ENCODE results near the gene NGF. TPM values are rescaled to one million over a fixed set of nuclear protein-coding genes. Genes with fewer than 3 reads are reported as not detected.
A peak's percentile ranks its signal among the peaks of the same experiment; 100 is the strongest.

The NGF gene
- total RNA-seq, 1 experiment from 2014 or later, result 0.47 TPM

- CTCF ChIA-PET, result interaction anchor here (0.7 to 1.0 kb wide), 2 partner anchors 24 to 247 kb away, joined by 5 to 6 read pairs; no protein-coding TSS in a partner anchor
- BruUV-seq (replicated peaks), result no TSS peak
- TF ChIP-seq CTCF (conservative IDR thresholded peaks at IDR 0.05; ENCODE audit: low read depth, low read length) (no peak), EZH2 (IDR thresholded peaks at IDR 0.05; ENCODE audit: borderline replicate concordance, low read depth, low read length, poor library complexity, severe bottlenecking) (no peak)
Measured at GRCh38 chr1:115251856-115252255, 86.2 kb downstream of the NGF start.

GRCh38 chr1:115251340-115251748 is 86.7 kb downstream of the NGF start:
- BruUV-seq (replicated peaks), result TSS peak; percentile 48
- POLR2A ChIA-PET (ENCODE audit: low non-redundant PET), result interaction anchor here (0.7 kb wide), 1 partner anchor 20 kb away, joined by 3 read pairs; no protein-coding TSS in a partner anchor
- peak overlapping the region; percentile 82 for H3K27ac ChIP-seq (ENCODE audit: low read depth, low read length, poor library complexity, severe bottlenecking)

More at GRCh38 chr1:115251856-115252255, 86.2 kb downstream of the NGF start:
- H3K36me3 ChIP-seq (ENCODE audit: insufficient read depth, low read length, poor library complexity, severe bottlenecking), result no peaks in the 10 kb centered on the region
- H3K4me1 ChIP-seq (ENCODE audit: insufficient read depth, low read length, poor library complexity, severe bottlenecking), result peaks cover 28% of the 10 kb centered on the region
- peak; percentile 95 for DNase-seq (ENCODE audit: low spot score)
- H3K27me3 ChIP-seq (replicated peaks; ENCODE audit: insufficient read depth, low read depth, low read length, poor library complexity), result no peaks in the 10 kb centered on the region
- H3K4me3 ChIP-seq (ENCODE audit: low read depth, low read length, poor library complexity, severe bottlenecking), result no peak overlapping the region
- intact Hi-C loops (cut with micrococcal nuclease; ENCODE audit: unreplicated experiment), result loop anchor here (1.0 kb wide), 1 partner anchor 86 kb away; no protein-coding TSS in a partner anchor
- POLR2A ChIA-PET (ENCODE audit: low non-redundant PET), result interaction anchor here (0.7 kb wide), 1 partner anchor 20 kb away, joined by 3 read pairs; no protein-coding TSS in a partner anchor
- peak overlapping the region; percentile 82 for H3K27ac ChIP-seq (ENCODE audit: low read depth, low read length, poor library complexity, severe bottlenecking)
- H3K9me3 ChIP-seq (ENCODE audit: low read depth, low read length, poor library complexity, severe bottlenecking), result peaks cover 16% of the 10 kb centered on the region

GRCh38 chr1:115246526-115246925 is 91.5 kb downstream of the NGF start:
- Histone ChIP-seq H3K27me3 (replicated peaks; ENCODE audit: insufficient read depth, low read depth, low read length, poor library complexity) (no peaks in the 10 kb centered on the region), H3K9me3 (ENCODE audit: low read depth, low read length, poor library complexity, severe bottlenecking) (peaks cover 13% of the 10 kb centered on the region), H3K4me3 (ENCODE audit: low read depth, low read length, poor library complexity, severe bottlenecking) (no peak overlapping the region), H3K36me3 (ENCODE audit: insufficient read depth, low read length, poor library complexity, severe bottlenecking) (no peaks in the 10 kb centered on the region), H3K27ac (ENCODE audit: low read depth, low read length, poor library complexity, severe bottlenecking) (no peak overlapping the region), H3K4me1 (ENCODE audit: insufficient read depth, low read length, poor library complexity, severe bottlenecking) (peaks cover 10% of the 10 kb centered on the region)
- peak; percentile 28 for DNase-seq (ENCODE audit: low spot score)
- TF ChIP-seq CTCF (conservative IDR thresholded peaks at IDR 0.05; ENCODE audit: low read depth, low read length) (no peak), EZH2 (IDR thresholded peaks at IDR 0.05; ENCODE audit: borderline replicate concordance, low read depth, low read length, poor library complexity, severe bottlenecking) (no peak)
- intact Hi-C loops (cut with micrococcal nuclease; ENCODE audit: unreplicated experiment), result no loop called here
- ChIA-PET CTCF (no interaction called here), POLR2A (ENCODE audit: low non-redundant PET) (no interaction called here)
- BruUV-seq (replicated peaks), result no TSS peak

More at GRCh38 chr1:115251340-115251748, 86.7 kb downstream of the NGF start:
- CTCF ChIA-PET, result interaction anchor here (0.6 to 1.0 kb wide), 3 partner anchors 24 to 248 kb away, joined by 3 to 6 read pairs (median 5); no protein-coding TSS in a partner anchor
- Histone ChIP-seq H3K36me3 (ENCODE audit: insufficient read depth, low read length, poor library complexity, severe bottlenecking) (no peaks in the 10 kb centered on the region), H3K9me3 (ENCODE audit: low read depth, low read length, poor library complexity, severe bottlenecking) (peaks cover 16% of the 10 kb centered on the region), H3K4me1 (ENCODE audit: insufficient read depth, low read length, poor library complexity, severe bottlenecking) (peaks cover 28% of the 10 kb centered on the region), H3K27me3 (replicated peaks; ENCODE audit: insufficient read depth, low read depth, low read length, poor library complexity) (no peaks in the 10 kb centered on the region), H3K4me3 (ENCODE audit: low read depth, low read length, poor library complexity, severe bottlenecking) (no peak overlapping the region)
- TF ChIP-seq CTCF (conservative IDR thresholded peaks at IDR 0.05; ENCODE audit: low read depth, low read length) (no peak), EZH2 (IDR thresholded peaks at IDR 0.05; ENCODE audit: borderline replicate concordance, low read depth, low read length, poor library complexity, severe bottlenecking) (no peak)
- peak; percentile 77 for DNase-seq (ENCODE audit: low spot score)
- intact Hi-C loops (cut with micrococcal nuclease; ENCODE audit: unreplicated experiment), result loop anchor here (1.0 kb wide), 1 partner anchor 85 kb away; no protein-coding TSS in a partner anchor

Data from A673 (cell line).